ENCODE data around the gene NPAS2.

Gene NPAS2

DNA sequence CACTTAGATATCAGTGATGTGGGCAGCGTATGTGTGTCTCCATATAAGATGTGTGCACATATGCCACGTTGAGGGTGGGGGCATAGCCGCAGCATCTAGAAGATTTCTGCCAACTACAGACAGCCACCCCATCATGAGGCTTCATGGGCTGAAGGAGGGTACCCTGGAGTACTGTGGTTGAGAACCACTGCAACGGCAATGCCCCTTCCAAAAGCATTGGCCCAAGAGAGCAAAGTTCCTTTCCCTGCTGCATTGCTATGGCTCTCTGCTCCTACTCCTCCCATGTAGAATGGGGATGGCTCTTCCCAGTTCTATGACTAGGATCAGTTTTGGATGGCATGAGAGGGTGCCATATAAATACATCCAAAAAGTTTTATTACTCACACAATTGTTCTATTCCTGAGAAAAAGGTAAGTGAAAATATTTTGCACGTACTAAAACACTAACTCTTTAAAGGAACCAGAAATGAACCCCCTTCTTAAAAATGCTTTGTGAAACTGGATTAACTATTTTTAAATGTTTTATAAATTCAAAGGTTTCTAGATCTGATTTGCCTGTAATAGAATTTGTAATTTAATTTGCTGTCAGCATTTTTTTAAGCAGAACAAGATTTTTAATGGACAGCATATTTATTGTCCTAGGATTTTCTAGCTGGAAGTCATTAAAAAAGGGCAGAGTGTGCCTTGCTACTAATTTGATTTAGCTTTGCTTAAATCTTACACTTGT, 177.7 kb downstream of the NPAS2 start:
- Histone ChIP-seq H2BK120ac (ENCODE audit: insufficient read depth, low read length, poor library complexity) (no peak overlapping the region), H2BK12ac (ENCODE audit: low read length) (no peak overlapping the region), H3K79me1 (ENCODE audit: low read length) (peaks cover 9% of the 10 kb centered on the region), H3K23ac (ENCODE audit: low read length) (peak overlapping the region; percentile 52), H3K9ac (ENCODE audit: low read length) (peak overlapping the region; percentile 55), H3K9me3 (ENCODE audit: insufficient read depth, low read depth, low read length) (peaks cover 3% of the 10 kb centered on the region), H3K4me1 (ENCODE audit: control insufficient read depth in 1 of 2, insufficient read depth in 2 of 2, low read length in 2 of 2) (peaks cover 3 to 8% of the 10 kb centered on the region in 2 experiments), H3K27me3 (ENCODE audit: insufficient read depth, low read length) (no peaks in the 10 kb centered on the region), H3K4me2 (ENCODE audit: low read length) (no peak overlapping the region), H3K27ac (ENCODE audit: low read depth, low read length) (no peak overlapping the region), H2BK5ac (ENCODE audit: low read depth, low read length, poor library complexity) (no peak overlapping the region), H3K4ac (ENCODE audit: low read depth, low read length) (no peak overlapping the region), H2AFZ (ENCODE audit: insufficient read depth, low read length, poor library complexity) (no peak overlapping the region), H3K4me3 (ENCODE audit: low read depth, low read length) (no peak overlapping the region), H2AK5ac (ENCODE audit: low read length) (no peak overlapping the region), H3K18ac (ENCODE audit: low read length) (no peak overlapping the region), H3K36me3 (ENCODE audit: control insufficient read depth in 1 of 2, insufficient read depth in 2 of 2, low read length in 2 of 2) (no peaks in the 10 kb centered on the region), H4K91ac (ENCODE audit: low read depth, low read length) (no peak overlapping the region), H3K14ac (ENCODE audit: low read length) (no peak overlapping the region), H3K79me2 (ENCODE audit: control insufficient read depth, insufficient read depth, low read length, poor library complexity) (peaks cover 9% of the 10 kb centered on the region), H4K12ac (ENCODE audit: low read depth, low read length) (no peak overlapping the region), H4K8ac (ENCODE audit: low read depth, low read length) (no peak overlapping the region)
- no CpG with 5 or more reads among the region's 5 CpGs for WGBS (ENCODE audit: extremely low coverage, insufficient coverage, insufficient read length)
- no peak for DNase-seq

DNA sequence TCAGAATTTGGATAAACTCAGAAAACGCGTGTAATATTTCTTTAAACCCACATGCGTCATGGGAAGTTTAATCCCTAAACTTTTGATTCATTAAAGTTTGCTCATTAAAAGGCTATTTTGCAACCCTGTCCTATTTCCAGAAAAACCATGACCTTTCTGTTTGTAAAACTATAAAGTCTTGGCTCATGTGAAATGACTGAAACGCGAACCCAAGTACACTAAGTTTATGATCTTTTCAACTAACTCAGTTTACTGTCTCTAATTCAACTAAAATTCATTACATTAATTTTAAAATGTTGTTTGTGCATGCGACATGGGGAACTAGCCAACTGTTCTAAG, 178.3 kb downstream of the NPAS2 start:
- Histone ChIP-seq H3K18ac (ENCODE audit: low read length) (no peak overlapping the region), H3K4me2 (ENCODE audit: low read length) (no peak overlapping the region), H2BK5ac (ENCODE audit: low read depth, low read length, poor library complexity) (no peak overlapping the region), H2BK12ac (ENCODE audit: low read length) (no peak overlapping the region), H3K14ac (ENCODE audit: low read length) (no peak overlapping the region), H3K36me3 (ENCODE audit: control insufficient read depth in 1 of 2, insufficient read depth in 2 of 2, low read length in 2 of 2) (peaks cover 0 to under 1% of the 10 kb centered on the region in 2 experiments), H3K27ac (ENCODE audit: low read depth, low read length) (no peak overlapping the region), H2AK5ac (ENCODE audit: low read length) (no peak overlapping the region), H3K9ac (ENCODE audit: low read length) (no peak overlapping the region), H3K79me2 (ENCODE audit: control insufficient read depth, insufficient read depth, low read length, poor library complexity) (peaks cover 12% of the 10 kb centered on the region), H3K27me3 (ENCODE audit: insufficient read depth, low read length) (no peaks in the 10 kb centered on the region), H4K8ac (ENCODE audit: low read depth, low read length) (no peak overlapping the region), H3K4me3 (ENCODE audit: low read depth, low read length) (no peak overlapping the region), H2AFZ (ENCODE audit: insufficient read depth, low read length, poor library complexity) (no peak overlapping the region), H3K9me3 (ENCODE audit: insufficient read depth, low read depth, low read length) (peaks cover 3% of the 10 kb centered on the region), H3K4ac (ENCODE audit: low read depth, low read length) (no peak overlapping the region), H3K23ac (ENCODE audit: low read length) (no peak overlapping the region), H3K4me1 (ENCODE audit: control insufficient read depth in 1 of 2, insufficient read depth in 2 of 2, low read length in 2 of 2) (peaks cover 3 to 8% of the 10 kb centered on the region in 2 experiments), H4K91ac (ENCODE audit: low read depth, low read length) (no peak overlapping the region), H3K79me1 (ENCODE audit: low read length) (peaks cover 11% of the 10 kb centered on the region), H4K12ac (ENCODE audit: low read depth, low read length) (no peak overlapping the region), H2BK120ac (ENCODE audit: insufficient read depth, low read length, poor library complexity) (no peak overlapping the region)
- no CpG with 5 or more reads among the region's 6 CpGs for WGBS (ENCODE audit: extremely low coverage, insufficient coverage, insufficient read length)
- no peak for DNase-seq

DNA sequence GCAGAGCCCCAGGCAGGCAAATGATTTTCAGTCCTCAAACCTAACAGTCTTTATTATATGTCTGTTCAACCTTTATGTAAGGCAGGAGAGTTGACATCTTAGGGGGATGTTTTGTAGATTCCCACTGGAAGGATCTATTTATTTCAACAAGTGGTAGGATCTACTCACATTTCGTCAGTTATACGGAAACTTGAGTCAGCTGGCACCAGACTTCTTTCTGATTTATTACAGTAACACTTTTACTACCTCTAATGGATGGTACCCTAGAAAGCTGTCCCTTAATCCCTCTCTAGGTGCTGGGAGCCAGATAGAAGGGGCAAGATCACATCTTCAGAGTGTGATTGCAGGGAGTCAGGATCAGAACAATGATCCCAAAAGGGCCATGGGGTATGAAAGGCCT, 180.1 kb downstream of the NPAS2 start:
- no CpG with 5 or more reads among the region's 2 CpGs for WGBS (ENCODE audit: extremely low coverage, insufficient coverage, insufficient read length)
- H2BK120ac ChIP-seq (ENCODE audit: insufficient read depth, low read length, poor library complexity) = no peak overlapping the region
- no peak overlapping the region for H3K18ac ChIP-seq (ENCODE audit: low read length)
- no peak overlapping the region for H3K14ac ChIP-seq (ENCODE audit: low read length)
- no peak for DNase-seq
- H3K23ac ChIP-seq (ENCODE audit: low read length) = no peak overlapping the region
- H2BK12ac ChIP-seq (ENCODE audit: low read length) = no peak overlapping the region
- no peak overlapping the region for H3K9ac ChIP-seq (ENCODE audit: low read length)
- no peak overlapping the region for H4K8ac ChIP-seq (ENCODE audit: low read depth, low read length)
- no peak overlapping the region for H4K12ac ChIP-seq (ENCODE audit: low read depth, low read length)
- peaks cover 11% of the 10 kb centered on the region for H3K79me1 ChIP-seq (ENCODE audit: low read length)
- peaks cover 3% of the 10 kb centered on the region for H3K9me3 ChIP-seq (ENCODE audit: insufficient read depth, low read depth, low read length)
- no peak overlapping the region for H3K4ac ChIP-seq (ENCODE audit: low read depth, low read length)
- no peak overlapping the region for H2BK5ac ChIP-seq (ENCODE audit: low read depth, low read length, poor library complexity)
- H3K36me3 ChIP-seq (ENCODE audit: control insufficient read depth in 1 of 2, insufficient read depth in 2 of 2, low read length in 2 of 2) = peaks cover 8 to 17% of the 10 kb centered on the region in 2 experiments
- H3K4me1 ChIP-seq (ENCODE audit: control insufficient read depth in 1 of 2, insufficient read depth in 2 of 2, low read length in 2 of 2) = peaks cover 3 to 13% of the 10 kb centered on the region in 2 experiments
- H3K27me3 ChIP-seq (ENCODE audit: insufficient read depth, low read length) = no peaks in the 10 kb centered on the region
- H3K4me2 ChIP-seq (ENCODE audit: low read length) = no peak overlapping the region
- H3K79me2 ChIP-seq (ENCODE audit: control insufficient read depth, insufficient read depth, low read length, poor library complexity) = peaks cover 15% of the 10 kb centered on the region
- H4K91ac ChIP-seq (ENCODE audit: low read depth, low read length) = no peak overlapping the region
- no peak overlapping the region for H3K4me3 ChIP-seq (ENCODE audit: low read depth, low read length)
- no peak overlapping the region for H3K27ac ChIP-seq (ENCODE audit: low read depth, low read length)
- H2AFZ ChIP-seq (ENCODE audit: insufficient read depth, low read length, poor library complexity) = no peak overlapping the region
- no peak overlapping the region for H2AK5ac ChIP-seq (ENCODE audit: low read length)

DNA sequence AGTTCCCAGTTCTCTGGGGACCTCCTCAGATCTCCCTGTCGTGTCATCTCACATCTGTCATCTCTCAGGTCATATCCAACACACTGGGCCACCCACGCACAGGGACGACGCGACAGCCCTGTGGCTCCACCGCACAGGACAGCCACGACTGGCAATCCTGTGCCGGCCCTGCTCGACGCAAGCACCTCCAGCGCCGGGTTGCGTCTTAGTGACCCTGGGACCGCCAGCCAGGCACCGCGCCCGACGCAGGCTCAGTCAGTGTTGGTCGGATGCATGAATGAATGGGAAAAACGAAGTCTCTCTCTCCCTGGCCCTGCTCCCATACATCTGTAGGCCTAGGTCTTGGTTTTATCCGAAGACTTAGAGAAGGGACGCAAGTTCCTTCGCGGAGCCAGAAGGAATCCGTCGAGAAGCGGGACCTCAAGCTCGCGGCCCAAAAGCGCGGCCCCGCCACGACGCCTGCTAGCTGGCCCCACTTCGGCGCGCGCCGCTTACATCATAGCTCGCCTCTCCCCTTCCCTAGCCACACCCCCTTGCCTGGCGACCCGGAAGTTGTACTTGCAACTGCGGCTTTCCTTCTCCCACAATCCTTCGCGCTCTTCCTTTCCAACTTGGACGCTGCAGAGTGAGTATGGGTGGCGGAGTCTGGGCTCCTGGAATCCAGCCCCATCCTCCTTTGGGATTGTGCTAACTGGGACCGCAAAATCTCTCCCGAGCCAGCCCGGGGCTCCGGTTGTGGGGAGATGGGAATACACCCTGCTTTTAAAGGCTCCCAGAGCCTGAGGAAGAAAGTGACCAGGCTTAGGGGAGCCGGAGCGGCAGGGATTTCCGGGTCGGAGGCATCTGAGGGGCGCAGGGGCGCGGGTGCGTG, 182.0 kb downstream of the NPAS2 start, which contains the start of gene RPL31:
TSS of gene RPL31 (plus strand) at position 599 of the 871 bp plus-strand sequence. CDS start 413 bp downstream, outside the sequence.
- H3K4ac ChIP-seq (ENCODE audit: low read depth, low read length) = peak within 1 kb of the TSS; percentile 90
- peak; percentile 92 to 95 for DNase-seq
- H2AK5ac ChIP-seq (ENCODE audit: low read length) = peak within 1 kb of the TSS; percentile 86
- peak within 1 kb of the TSS; percentile 62 for H3K18ac ChIP-seq (ENCODE audit: low read length)
- no CpG with 5 or more reads among the region's 59 CpGs for WGBS (ENCODE audit: extremely low coverage, insufficient coverage, insufficient read length)
- H3K27ac ChIP-seq (ENCODE audit: low read depth, low read length) = peak within 1 kb of the TSS; percentile 61
- H4K91ac ChIP-seq (ENCODE audit: low read depth, low read length) = peak within 1 kb of the TSS; percentile 86
- no peaks in the 10 kb centered on the region for H3K27me3 ChIP-seq (ENCODE audit: insufficient read depth, low read length)
- H2BK5ac ChIP-seq (ENCODE audit: low read depth, low read length, poor library complexity) = peak within 1 kb of the TSS; percentile 63
- peak within 1 kb of the TSS; percentile 50 for H2AFZ ChIP-seq (ENCODE audit: insufficient read depth, low read length, poor library complexity)
- peak within 1 kb of the TSS; percentile 28 for H2BK120ac ChIP-seq (ENCODE audit: insufficient read depth, low read length, poor library complexity)
- no peak within 1 kb of the TSS for H2BK12ac ChIP-seq (ENCODE audit: low read length)
- peaks cover 11% of the 10 kb centered on the region for H3K79me1 ChIP-seq (ENCODE audit: low read length)
- H3K4me3 ChIP-seq (ENCODE audit: low read depth, low read length) = peak within 1 kb of the TSS; percentile 92
- no peak within 1 kb of the TSS for H3K23ac ChIP-seq (ENCODE audit: low read length)
- H3K9me3 ChIP-seq (ENCODE audit: insufficient read depth, low read depth, low read length) = peaks cover 3% of the 10 kb centered on the region
- H3K4me2 ChIP-seq (ENCODE audit: low read length) = peak within 1 kb of the TSS; percentile 73
- peak within 1 kb of the TSS; percentile 92 for H3K14ac ChIP-seq (ENCODE audit: low read length)
- H3K4me1 ChIP-seq (ENCODE audit: control insufficient read depth in 1 of 2, insufficient read depth in 2 of 2, low read length in 2 of 2) = peaks cover 3 to 8% of the 10 kb centered on the region in 2 experiments
- H4K12ac ChIP-seq (ENCODE audit: low read depth, low read length) = peak within 1 kb of the TSS; percentile 93
- H3K79me2 ChIP-seq (ENCODE audit: control insufficient read depth, insufficient read depth, low read length, poor library complexity) = peaks cover 15% of the 10 kb centered on the region
- peaks cover 14 to 27% of the 10 kb centered on the region in 2 experiments for H3K36me3 ChIP-seq (ENCODE audit: control insufficient read depth in 1 of 2, insufficient read depth in 2 of 2, low read length in 2 of 2)
- peak within 1 kb of the TSS; percentile 96 for H4K8ac ChIP-seq (ENCODE audit: low read depth, low read length)
- peak within 1 kb of the TSS; percentile 96 for H3K9ac ChIP-seq (ENCODE audit: low read length)
